ENCODE results near the gene AQP12B.

The AQP12B gene

GRCh38 chr2:240642061-240642805 is 40.5 kb downstream of the AQP12B start:
- no peaks in the 10 kb centered on the region for H3K36me3 Mint-ChIP-seq
- H3K27me3 Mint-ChIP-seq: no peaks in the 10 kb centered on the region
- no peak overlapping the region for H3K4me3 Mint-ChIP-seq
- no peaks in the 10 kb centered on the region for H3K9me3 Mint-ChIP-seq
- H3K27ac Mint-ChIP-seq: no peak overlapping the region
- H3K4me1 Mint-ChIP-seq: peaks cover 3% of the 10 kb centered on the region

- no peak overlapping the region for H3K27ac Mint-ChIP-seq
- H3K9me3 Mint-ChIP-seq: no peaks in the 10 kb centered on the region
- no peaks in the 10 kb centered on the region for H3K27me3 Mint-ChIP-seq
- no peaks in the 10 kb centered on the region for H3K4me1 Mint-ChIP-seq
- H3K4me3 Mint-ChIP-seq: no peak overlapping the region
- no peaks in the 10 kb centered on the region for H3K36me3 Mint-ChIP-seq
Measured at GRCh38 chr2:240640939-240641338, 41.7 kb downstream of the AQP12B start.

- Mint-ChIP-seq H3K4me3 (no peak overlapping the region), H3K36me3 (peaks cover 2% of the 10 kb centered on the region), H3K27me3 (no peaks in the 10 kb centered on the region), H3K9me3 (no peaks in the 10 kb centered on the region), H3K27ac (no peak overlapping the region), H3K4me1 (no peaks in the 10 kb centered on the region)
Measured at GRCh38 chr2:240639566-240639965, 43.1 kb downstream of the AQP12B start.

- H3K27me3 Mint-ChIP-seq: no peaks in the 10 kb centered on the region
- H3K27ac Mint-ChIP-seq: no peak overlapping the region
- H3K4me1 Mint-ChIP-seq: no peaks in the 10 kb centered on the region
- no peaks in the 10 kb centered on the region for H3K9me3 Mint-ChIP-seq
- H3K36me3 Mint-ChIP-seq: peaks cover 2% of the 10 kb centered on the region
- H3K4me3 Mint-ChIP-seq: no peak overlapping the region
Measured at GRCh38 chr2:240638512-240639160, 44.0 kb downstream of the AQP12B start.

- H3K36me3 Mint-ChIP-seq: peaks cover 9% of the 10 kb centered on the region
- H3K27ac Mint-ChIP-seq: no peak overlapping the region
- H3K27me3 Mint-ChIP-seq: no peaks in the 10 kb centered on the region
- H3K4me1 Mint-ChIP-seq: no peaks in the 10 kb centered on the region
- H3K9me3 Mint-ChIP-seq: peaks cover 7% of the 10 kb centered on the region
- H3K4me3 Mint-ChIP-seq: no peak overlapping the region
Measured at GRCh38 chr2:240637901-240638345, 44.8 kb downstream of the AQP12B start.

- no peaks in the 10 kb centered on the region for H3K4me1 Mint-ChIP-seq
- no peak overlapping the region for H3K27ac Mint-ChIP-seq
- no peak overlapping the region for H3K4me3 Mint-ChIP-seq
- H3K36me3 Mint-ChIP-seq: peaks cover 10% of the 10 kb centered on the region
- H3K9me3 Mint-ChIP-seq: peaks cover 8% of the 10 kb centered on the region
- no peaks in the 10 kb centered on the region for H3K27me3 Mint-ChIP-seq
Measured at GRCh38 chr2:240637116-240637900, 45.4 kb downstream of the AQP12B start.

GRCh38 chr2:240636563-240637115 is 46.0 kb downstream of the AQP12B start:
- H3K27ac Mint-ChIP-seq: no peak overlapping the region
- peaks cover 8% of the 10 kb centered on the region for H3K9me3 Mint-ChIP-seq
- H3K4me1 Mint-ChIP-seq: no peaks in the 10 kb centered on the region
- no peak overlapping the region for H3K4me3 Mint-ChIP-seq
- no peaks in the 10 kb centered on the region for H3K27me3 Mint-ChIP-seq
- H3K36me3 Mint-ChIP-seq: peaks cover 10% of the 10 kb centered on the region

- Mint-ChIP-seq H3K27ac (no peak overlapping the region), H3K4me3 (no peak overlapping the region), H3K27me3 (no peaks in the 10 kb centered on the region), H3K9me3 (peaks cover 8% of the 10 kb centered on the region), H3K36me3 (peaks cover 10% of the 10 kb centered on the region), H3K4me1 (no peaks in the 10 kb centered on the region)
Measured at GRCh38 chr2:240635998-240636547, 46.6 kb downstream of the AQP12B start.

GRCh38 chr2:240635121-240635997 is 47.3 kb downstream of the AQP12B start:
- Mint-ChIP-seq H3K27ac (no peak overlapping the region), H3K36me3 (peaks cover 10% of the 10 kb centered on the region), H3K27me3 (no peaks in the 10 kb centered on the region), H3K9me3 (peaks cover 8% of the 10 kb centered on the region), H3K4me3 (no peak overlapping the region), H3K4me1 (no peaks in the 10 kb centered on the region)

- Mint-ChIP-seq H3K4me1 (peaks cover 3% of the 10 kb centered on the region), H3K9me3 (peaks cover 8% of the 10 kb centered on the region), H3K27me3 (no peaks in the 10 kb centered on the region), H3K27ac (no peak overlapping the region), H3K4me3 (no peak overlapping the region), H3K36me3 (peaks cover 10% of the 10 kb centered on the region)
Measured at GRCh38 chr2:240632306-240632721, 50.4 kb downstream of the AQP12B start.

- Mint-ChIP-seq H3K4me1 (peaks cover 7% of the 10 kb centered on the region), H3K9me3 (peaks cover 8% of the 10 kb centered on the region), H3K36me3 (peaks cover 10% of the 10 kb centered on the region), H3K4me3 (no peak overlapping the region), H3K27me3 (no peaks in the 10 kb centered on the region), H3K27ac (no peak overlapping the region)
Measured at GRCh38 chr2:240631548-240632305, 51.0 kb downstream of the AQP12B start.

- Mint-ChIP-seq H3K4me3 (no peak overlapping the region), H3K9me3 (peaks cover 8% of the 10 kb centered on the region), H3K36me3 (peaks cover 10% of the 10 kb centered on the region), H3K27me3 (no peaks in the 10 kb centered on the region), H3K27ac (no peak overlapping the region), H3K4me1 (peaks cover 7% of the 10 kb centered on the region)
Measured at GRCh38 chr2:240630771-240631547, 51.7 kb downstream of the AQP12B start.

- H3K36me3 Mint-ChIP-seq: peaks cover 10% of the 10 kb centered on the region
- no peak overlapping the region for H3K4me3 Mint-ChIP-seq
- H3K27ac Mint-ChIP-seq: no peak overlapping the region
- peaks cover 8% of the 10 kb centered on the region for H3K9me3 Mint-ChIP-seq
- H3K27me3 Mint-ChIP-seq: no peaks in the 10 kb centered on the region
- peaks cover 10% of the 10 kb centered on the region for H3K4me1 Mint-ChIP-seq
Measured at GRCh38 chr2:240629968-240630770, 52.5 kb downstream of the AQP12B start.
